ENCODE measurements around the gene OR6Q1. TPM values are rescaled to one million over a fixed set of nuclear protein-coding genes. Genes with fewer than 3 reads are reported as not detected.
"Not testable (repeated sequence)": the region's sequence is repeated elsewhere in the genome, so short reads cannot be mapped to it uniquely, and the experiment has no call there.

OR6Q1 gene, protein sequence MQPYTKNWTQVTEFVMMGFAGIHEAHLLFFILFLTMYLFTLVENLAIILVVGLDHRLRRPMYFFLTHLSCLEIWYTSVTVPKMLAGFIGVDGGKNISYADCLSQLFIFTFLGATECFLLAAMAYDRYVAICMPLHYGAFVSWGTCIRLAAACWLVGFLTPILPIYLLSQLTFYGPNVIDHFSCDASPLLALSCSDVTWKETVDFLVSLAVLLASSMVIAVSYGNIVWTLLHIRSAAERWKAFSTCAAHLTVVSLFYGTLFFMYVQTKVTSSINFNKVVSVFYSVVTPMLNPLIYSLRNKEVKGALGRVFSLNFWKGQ
- not detected for polyA plus RNA-seq (2012; ENCODE audit: low read depth, missing spikeins)

DNA sequence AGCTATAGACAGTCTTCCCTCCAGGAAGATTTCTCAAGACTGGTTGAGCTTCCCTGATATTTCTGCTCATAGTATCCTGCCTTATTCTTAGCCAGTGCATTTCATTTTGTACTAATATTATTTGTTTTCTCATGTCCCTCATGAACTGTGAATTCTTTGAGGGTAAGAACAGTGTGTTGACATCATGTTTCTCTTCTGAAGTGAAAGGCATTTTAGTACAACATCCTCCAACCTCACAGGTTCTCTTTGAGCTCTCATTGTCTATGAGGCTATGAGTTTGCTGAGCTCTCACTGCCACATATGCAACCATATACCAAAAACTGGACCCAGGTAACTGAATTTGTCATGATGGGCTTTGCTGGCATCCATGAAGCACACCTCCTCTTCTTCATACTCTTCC is at the start of gene OR6Q1:
TSS of gene OR6Q1 (plus strand) at position 301 of the 400 bp plus-strand sequence. CDS start at position 301, 0 bp downstream.
- DNase-seq (ENCODE audit: insufficient read length, low spot score) (no peak), FAIRE-seq (no peak)
- no peak for TF ChIP-seq TAF1 (IDR thresholded peaks at IDR 0.05; ENCODE audit: low read depth, low read length)
- no peak for TF ChIP-seq PAX5 (IDR thresholded peaks at IDR 0.05; ENCODE audit: insufficient read depth, low read length, severe bottlenecking)
- TF ChIP-seq POLR2AphosphoS5 (IDR thresholded peaks at IDR 0.05; ENCODE audit: low read depth, low read length): no peak
- no peak for TF ChIP-seq POLR2A (IDR thresholded peaks at IDR 0.05; ENCODE audit: low read depth, low read length)
- TF ChIP-seq POU2F2 (IDR thresholded peaks at IDR 0.05; ENCODE audit: low read depth, low read length): no peak
- TF ChIP-seq SPI1 (IDR thresholded peaks at IDR 0.05; ENCODE audit: low read depth, low read length): no peak

DNA sequence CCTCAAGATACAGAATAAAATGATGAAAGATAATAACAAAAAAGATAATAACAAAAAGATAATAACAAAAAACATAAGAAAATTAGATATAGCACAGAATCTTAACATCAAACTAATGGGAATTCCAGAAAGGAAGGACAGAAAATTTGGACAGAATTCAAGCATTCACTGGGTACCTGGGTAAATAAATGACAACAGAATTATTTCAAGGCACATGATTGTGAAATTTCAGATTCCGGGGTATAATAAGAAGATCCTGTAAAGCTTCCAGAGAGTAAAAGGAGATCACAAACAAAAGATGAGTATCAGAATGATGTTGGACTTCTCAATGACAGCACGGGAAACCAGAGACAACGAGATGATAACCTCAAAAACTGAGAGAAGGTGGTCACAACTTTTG is 49.2 kb upstream of the OR6Q1 start:
- no peak for DNase-seq (ENCODE audit: insufficient read length, low spot score)
- TF ChIP-seq POLR2AphosphoS5 (IDR thresholded peaks at IDR 0.05; ENCODE audit: low read depth, low read length) (no peak), TAF1 (IDR thresholded peaks at IDR 0.05; ENCODE audit: low read depth, low read length) (no peak), SPI1 (IDR thresholded peaks at IDR 0.05; ENCODE audit: low read depth, low read length) (no peak), POU2F2 (IDR thresholded peaks at IDR 0.05; ENCODE audit: low read depth, low read length) (no peak), PAX5 (IDR thresholded peaks at IDR 0.05; ENCODE audit: insufficient read depth, low read length, severe bottlenecking) (no peak), POLR2A (IDR thresholded peaks at IDR 0.05; ENCODE audit: low read depth, low read length) (no peak)
- FAIRE-seq: no peak

DNA sequence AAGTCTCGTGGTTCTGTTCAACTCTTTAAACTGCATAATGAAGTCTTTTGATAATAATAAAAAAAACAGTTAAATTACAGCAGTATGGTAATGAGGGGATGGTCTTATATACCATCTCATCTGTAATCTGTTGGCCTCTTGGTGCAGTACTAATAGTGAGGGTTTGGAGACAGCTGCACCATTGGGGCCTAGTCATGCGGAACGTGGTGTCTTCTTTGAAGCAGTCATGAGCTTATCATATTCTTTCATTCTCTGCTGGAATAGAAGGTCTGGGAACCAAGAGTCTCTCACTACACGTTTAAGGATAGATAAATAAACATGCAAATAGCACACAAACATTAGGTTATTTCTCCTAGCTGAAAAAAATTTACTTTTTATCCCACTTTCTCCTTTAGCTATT is 48.0 kb upstream of the OR6Q1 start:
- no peak for FAIRE-seq
- no peak for TF ChIP-seq PAX5 (IDR thresholded peaks at IDR 0.05; ENCODE audit: insufficient read depth, low read length, severe bottlenecking)
- TF ChIP-seq POU2F2 (IDR thresholded peaks at IDR 0.05; ENCODE audit: low read depth, low read length): no peak
- TF ChIP-seq POLR2AphosphoS5 (IDR thresholded peaks at IDR 0.05; ENCODE audit: low read depth, low read length): no peak
- no peak for TF ChIP-seq SPI1 (IDR thresholded peaks at IDR 0.05; ENCODE audit: low read depth, low read length)
- TF ChIP-seq TAF1 (IDR thresholded peaks at IDR 0.05; ENCODE audit: low read depth, low read length): no peak
- TF ChIP-seq POLR2A (IDR thresholded peaks at IDR 0.05; ENCODE audit: low read depth, low read length): no peak
- DNase-seq (ENCODE audit: insufficient read length, low spot score): no peak

DNA sequence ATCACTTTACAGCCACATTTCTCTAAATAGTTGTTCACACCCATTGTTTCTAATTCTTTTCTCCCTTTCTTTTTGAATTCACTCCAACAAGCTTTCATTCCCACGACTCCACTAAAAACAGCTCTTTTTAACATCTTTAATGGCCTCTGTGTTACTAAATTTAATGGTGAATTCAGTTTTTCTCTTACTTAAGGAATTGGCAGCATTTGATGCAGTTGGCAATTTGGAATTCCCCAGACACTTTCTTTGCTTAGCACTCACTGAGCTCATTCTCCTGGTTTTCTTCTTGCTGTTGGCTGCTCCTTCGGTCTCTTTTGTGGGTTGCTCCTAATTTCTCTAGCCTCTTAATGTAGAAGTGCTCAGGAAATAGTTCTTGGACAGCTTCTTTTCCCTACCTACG is 47.6 kb upstream of the OR6Q1 start:
- no peak for FAIRE-seq
- DNase-seq (ENCODE audit: insufficient read length, low spot score): no peak
- no peak for TF ChIP-seq TAF1 (IDR thresholded peaks at IDR 0.05; ENCODE audit: low read depth, low read length)
- no peak for TF ChIP-seq POLR2AphosphoS5 (IDR thresholded peaks at IDR 0.05; ENCODE audit: low read depth, low read length)
- TF ChIP-seq POU2F2 (IDR thresholded peaks at IDR 0.05; ENCODE audit: low read depth, low read length): no peak
- TF ChIP-seq POLR2A (IDR thresholded peaks at IDR 0.05; ENCODE audit: low read depth, low read length): no peak
- TF ChIP-seq PAX5 (IDR thresholded peaks at IDR 0.05; ENCODE audit: insufficient read depth, low read length, severe bottlenecking): no peak
- TF ChIP-seq SPI1 (IDR thresholded peaks at IDR 0.05; ENCODE audit: low read depth, low read length): no peak

DNA sequence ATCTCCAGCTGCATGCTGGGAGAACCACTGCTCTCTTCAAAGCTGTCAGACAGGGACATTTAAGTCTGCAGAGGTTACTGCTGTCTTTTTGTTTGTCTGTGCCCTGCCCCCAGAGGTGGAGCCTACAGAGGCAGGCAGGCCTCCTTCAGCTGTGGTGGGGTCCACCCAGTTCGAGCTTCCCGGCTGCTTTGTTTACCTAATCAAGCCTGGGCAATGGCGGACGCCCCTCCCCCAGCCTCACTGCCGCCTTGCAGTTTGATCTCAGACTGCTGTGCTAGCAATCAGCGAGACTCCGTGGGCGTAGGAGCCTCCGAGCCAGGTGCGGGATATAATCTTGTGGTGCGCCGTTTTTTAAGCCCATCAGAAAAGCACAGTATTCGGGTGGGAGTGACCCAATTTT is 31.2 kb upstream of the OR6Q1 start:
- DNase-seq (ENCODE audit: insufficient read length, low spot score); FAIRE-seq: not testable (repeated sequence)

DNA sequence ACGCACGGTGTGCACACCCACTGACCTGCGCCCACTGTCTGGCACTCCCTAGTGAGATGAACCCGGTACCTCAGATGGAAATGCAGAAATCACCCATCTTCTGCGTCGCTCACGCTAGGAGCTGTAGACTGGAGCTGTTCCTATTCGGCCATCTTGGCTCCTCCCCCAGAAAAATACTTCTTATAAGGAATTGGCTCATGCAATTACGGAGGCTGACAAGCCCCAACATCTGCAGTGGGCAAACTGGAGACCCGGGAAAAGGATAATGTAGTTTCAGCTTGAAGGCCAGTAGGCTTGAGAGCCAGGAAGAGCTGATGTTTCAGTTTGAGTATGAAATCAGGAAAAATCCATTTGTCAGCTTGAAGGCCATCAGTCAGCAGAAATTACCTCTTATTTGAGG is 30.7 kb upstream of the OR6Q1 start:
- FAIRE-seq; DNase-seq (ENCODE audit: insufficient read length, low spot score): not testable (repeated sequence)

DNA sequence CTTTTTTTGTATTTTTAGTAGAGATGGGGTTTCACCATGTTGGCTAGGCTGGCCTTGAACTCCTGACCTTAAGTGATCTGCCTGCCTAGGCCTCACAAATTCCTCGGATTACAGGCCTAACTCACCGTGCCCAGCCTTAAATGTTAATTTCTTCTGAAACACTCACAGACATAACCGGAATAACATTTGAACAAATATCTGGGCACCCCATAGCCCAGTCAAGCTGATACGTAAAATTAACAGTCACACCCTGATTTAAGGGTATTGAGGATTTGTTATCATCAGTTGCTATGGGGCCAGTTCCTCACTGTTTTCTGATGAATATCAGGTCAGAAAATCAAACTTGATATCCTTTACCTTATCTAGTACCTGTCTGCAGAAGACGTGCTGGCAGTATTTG is 30.1 kb upstream of the OR6Q1 start:
- no peak for FAIRE-seq
- DNase-seq (ENCODE audit: insufficient read length, low spot score): no peak
- TF ChIP-seq TAF1 (IDR thresholded peaks at IDR 0.05; ENCODE audit: low read depth, low read length): no peak
- TF ChIP-seq POLR2AphosphoS5 (IDR thresholded peaks at IDR 0.05; ENCODE audit: low read depth, low read length): no peak
- no peak for TF ChIP-seq SPI1 (IDR thresholded peaks at IDR 0.05; ENCODE audit: low read depth, low read length)
- TF ChIP-seq POLR2A (IDR thresholded peaks at IDR 0.05; ENCODE audit: low read depth, low read length): no peak

DNA sequence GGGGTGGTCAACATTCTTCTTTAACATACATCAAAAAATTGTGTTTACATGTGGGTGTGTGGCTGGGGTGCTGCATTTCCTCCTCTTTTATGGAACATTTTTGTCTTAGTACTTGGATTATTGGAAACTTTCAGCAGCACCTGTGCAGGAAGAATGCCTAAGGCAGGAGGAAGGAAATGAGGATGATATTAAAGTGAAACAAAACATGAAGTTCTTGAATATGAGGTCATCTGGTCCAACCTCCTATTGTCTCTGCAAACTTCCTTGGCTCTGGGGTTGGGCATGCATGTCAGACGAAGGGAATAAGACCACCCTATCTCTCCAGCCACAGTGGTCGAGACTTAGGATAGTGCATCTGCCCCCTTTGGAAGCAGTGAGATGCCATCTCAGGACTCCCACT is 27.7 kb upstream of the OR6Q1 start:
- no peak for FAIRE-seq
- no peak for DNase-seq (ENCODE audit: insufficient read length, low spot score)
- no peak for TF ChIP-seq PAX5 (IDR thresholded peaks at IDR 0.05; ENCODE audit: insufficient read depth, low read length, severe bottlenecking)

DNA sequence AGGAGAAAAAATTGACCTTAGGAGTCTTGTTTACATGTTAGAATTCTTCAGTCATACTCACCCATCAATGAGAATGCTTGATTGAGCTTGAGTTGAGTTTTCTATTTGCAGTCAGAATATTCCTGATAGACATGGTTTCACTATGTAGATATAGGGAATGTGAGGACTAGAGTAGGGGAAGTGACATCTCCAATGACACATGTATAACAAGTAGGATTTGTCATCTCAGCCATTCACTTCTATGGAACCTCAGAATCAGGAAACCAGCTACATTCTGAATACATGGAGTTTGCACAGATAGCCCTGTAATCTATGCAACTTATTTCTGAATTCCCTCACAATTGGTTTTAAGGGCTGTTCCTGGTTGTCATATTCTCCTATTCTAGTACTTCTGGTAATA is 27.2 kb upstream of the OR6Q1 start:
- FAIRE-seq (no peak), DNase-seq (ENCODE audit: insufficient read length, low spot score) (no peak)
- no peak for TF ChIP-seq SPI1 (IDR thresholded peaks at IDR 0.05; ENCODE audit: low read depth, low read length)
- TF ChIP-seq POU2F2 (IDR thresholded peaks at IDR 0.05; ENCODE audit: low read depth, low read length): no peak
- no peak for TF ChIP-seq TAF1 (IDR thresholded peaks at IDR 0.05; ENCODE audit: low read depth, low read length)
- no peak for TF ChIP-seq POLR2A (IDR thresholded peaks at IDR 0.05; ENCODE audit: low read depth, low read length)
- TF ChIP-seq POLR2AphosphoS5 (IDR thresholded peaks at IDR 0.05; ENCODE audit: low read depth, low read length): no peak
- no peak for TF ChIP-seq PAX5 (IDR thresholded peaks at IDR 0.05; ENCODE audit: insufficient read depth, low read length, severe bottlenecking)

DNA sequence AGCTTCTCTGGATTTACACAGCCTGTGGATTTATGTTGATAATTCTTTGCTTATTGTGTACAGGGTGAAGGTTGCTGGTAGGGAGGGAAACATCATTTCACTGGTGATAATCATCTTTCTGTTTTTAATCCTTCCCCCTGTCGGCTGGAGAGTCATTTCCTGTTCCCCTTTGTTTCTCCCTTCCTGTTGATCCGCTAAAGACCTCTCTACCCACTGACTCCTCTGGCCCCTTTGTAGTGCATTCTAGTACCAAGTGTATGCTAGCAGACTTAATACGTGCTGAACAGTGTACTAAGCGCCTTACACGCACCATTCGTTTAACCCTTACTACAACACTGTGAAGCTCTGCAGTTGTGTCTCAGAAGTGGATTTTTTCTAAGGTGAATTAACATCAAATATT is 26.1 kb upstream of the OR6Q1 start:
- no peak for TF ChIP-seq POU2F2 (IDR thresholded peaks at IDR 0.05; ENCODE audit: low read depth, low read length)
- no peak for TF ChIP-seq POLR2AphosphoS5 (IDR thresholded peaks at IDR 0.05; ENCODE audit: low read depth, low read length)
- no peak for TF ChIP-seq PAX5 (IDR thresholded peaks at IDR 0.05; ENCODE audit: insufficient read depth, low read length, severe bottlenecking)
- TF ChIP-seq SPI1 (IDR thresholded peaks at IDR 0.05; ENCODE audit: low read depth, low read length): no peak
- no peak for TF ChIP-seq POLR2A (IDR thresholded peaks at IDR 0.05; ENCODE audit: low read depth, low read length)
- no peak for TF ChIP-seq TAF1 (IDR thresholded peaks at IDR 0.05; ENCODE audit: low read depth, low read length)
- DNase-seq (ENCODE audit: insufficient read length, low spot score) (no peak), FAIRE-seq (no peak)

DNA sequence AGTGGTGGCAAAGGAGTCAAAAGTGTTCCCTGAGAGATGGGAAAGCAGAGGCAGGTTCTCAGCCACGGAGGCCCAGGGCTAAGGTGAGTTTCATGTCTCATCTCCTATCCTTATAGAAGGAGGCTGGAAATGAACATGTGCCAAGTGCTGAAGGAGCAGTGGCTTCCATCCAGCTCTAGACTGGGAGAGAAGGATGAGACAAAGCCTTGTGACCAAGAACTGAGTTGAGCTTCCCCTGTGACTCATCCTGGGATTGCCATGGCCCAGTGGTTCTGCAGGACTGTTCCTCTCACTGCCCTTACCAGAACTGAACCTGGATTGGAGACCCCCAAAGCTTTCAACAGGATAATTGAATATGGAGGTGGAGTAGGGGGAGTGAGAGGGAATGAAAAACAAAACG is 23.8 kb upstream of the OR6Q1 start:
- DNase-seq (ENCODE audit: insufficient read length, low spot score) (no peak), FAIRE-seq (no peak)
- TF ChIP-seq POU2F2 (IDR thresholded peaks at IDR 0.05; ENCODE audit: low read depth, low read length): no peak
- TF ChIP-seq POLR2AphosphoS5 (IDR thresholded peaks at IDR 0.05; ENCODE audit: low read depth, low read length): no peak
- no peak for TF ChIP-seq POLR2A (IDR thresholded peaks at IDR 0.05; ENCODE audit: low read depth, low read length)
- TF ChIP-seq PAX5 (IDR thresholded peaks at IDR 0.05; ENCODE audit: insufficient read depth, low read length, severe bottlenecking): no peak
- no peak for TF ChIP-seq SPI1 (IDR thresholded peaks at IDR 0.05; ENCODE audit: low read depth, low read length)
- TF ChIP-seq TAF1 (IDR thresholded peaks at IDR 0.05; ENCODE audit: low read depth, low read length): no peak
